GM19372 (cell line): Measurements from ENCODE around the gene C16orf74.

Experiments
- ATAC-seq: cut with Tn5 transposase; IDR thresholded peaks from one replicate; pipeline ENCODE4 v1.9.1; 2021; ENCODE audit warnings: mild to moderate bottlenecking, low read depth, moderate library complexity; ENCODE audit not compliant: unreplicated experiment

C16orf74 gene

DNA sequence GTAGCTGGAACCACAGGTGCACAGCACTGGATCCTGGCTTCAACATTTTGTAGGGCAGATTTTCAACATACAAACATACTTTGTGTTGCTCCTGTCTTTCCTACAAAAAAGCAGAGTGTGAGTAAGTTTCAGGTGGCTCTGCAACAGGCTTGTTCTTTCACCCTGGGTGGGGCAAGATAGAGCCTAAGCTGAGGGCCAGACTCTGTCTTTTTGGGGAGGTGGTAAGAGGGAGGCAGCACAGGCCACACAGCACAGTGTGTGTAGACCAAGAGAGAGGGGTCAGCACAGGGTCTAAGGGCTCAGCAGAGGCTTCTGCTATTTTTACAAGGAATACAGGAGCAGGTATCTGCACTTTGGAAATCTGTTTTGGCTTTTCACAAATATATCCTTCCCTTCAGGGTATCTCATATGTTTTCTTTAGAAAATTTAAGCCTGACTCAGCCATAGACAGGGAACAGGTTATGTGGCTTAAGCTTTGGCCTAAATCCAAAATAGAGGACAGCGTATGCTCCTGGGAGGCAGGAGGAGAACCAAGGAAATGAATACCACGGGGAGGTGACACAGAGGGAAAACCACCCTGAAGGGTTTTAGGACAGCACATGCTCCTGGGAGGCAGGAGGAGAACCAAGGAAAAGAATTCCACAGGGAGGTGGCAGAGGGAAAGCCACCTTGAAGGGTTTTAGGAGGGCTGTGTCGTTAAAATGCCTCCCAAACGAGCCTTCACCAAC is 26.9 kb upstream of the C16orf74 start:
- ATAC-seq, result no peak

DNA sequence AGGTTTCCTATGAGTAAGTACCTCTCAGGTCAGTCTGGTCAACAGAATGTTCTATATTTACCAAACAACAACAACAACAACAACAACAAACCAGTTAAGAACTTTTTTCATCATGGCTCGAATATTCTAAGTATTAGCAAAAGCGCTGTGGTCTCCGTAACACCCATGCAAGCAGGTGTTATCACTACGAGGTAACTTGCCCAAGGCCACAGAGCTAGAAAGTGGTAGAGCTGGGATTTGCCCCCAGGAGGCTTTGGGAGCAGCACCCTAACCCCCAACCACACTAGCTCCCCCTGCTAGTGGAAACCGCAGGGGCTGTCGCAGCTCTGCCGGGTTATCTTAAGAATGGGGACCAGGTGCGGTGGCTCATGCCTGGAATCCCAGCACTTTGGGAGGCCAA is 23.9 kb upstream of the C16orf74 start:
- no peak for ATAC-seq

DNA sequence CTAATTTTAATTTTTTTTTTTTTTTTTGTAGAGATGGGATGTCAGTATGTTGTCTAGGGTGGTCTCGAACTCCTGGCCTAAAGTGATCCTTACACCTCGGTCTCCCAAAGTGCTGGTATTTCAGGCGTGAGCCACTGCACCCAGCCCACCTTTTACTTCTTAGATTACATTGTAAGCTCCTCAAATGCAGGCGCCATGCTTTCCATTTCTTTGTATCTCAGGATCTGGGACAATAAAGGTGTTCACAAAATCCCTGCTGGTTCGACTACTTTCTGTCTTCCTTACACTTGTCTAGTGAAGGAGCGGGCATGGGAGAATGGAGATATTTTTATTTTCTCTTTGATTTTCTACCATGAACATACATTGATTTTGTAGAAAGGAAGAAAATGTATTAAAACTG is 23.2 kb upstream of the C16orf74 start:
- no peak for ATAC-seq

DNA sequence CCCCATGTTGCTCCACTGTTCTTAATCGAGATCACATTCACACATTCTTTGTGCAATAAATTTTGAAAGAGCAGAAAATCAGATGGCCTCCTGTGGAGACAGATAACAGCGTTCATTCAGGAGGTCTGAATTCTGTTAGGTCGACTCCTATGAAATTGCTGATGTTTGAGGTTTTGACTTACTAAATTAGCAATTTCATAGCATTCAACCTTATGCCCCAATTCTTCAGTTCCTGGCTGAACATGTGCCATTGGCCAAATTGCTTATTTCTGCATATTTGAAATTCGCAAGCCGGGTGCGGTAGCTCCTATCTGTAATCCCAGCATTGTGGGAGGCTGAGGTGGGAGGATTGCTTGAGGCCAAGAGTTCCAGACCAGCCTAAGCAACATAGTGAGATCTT is 22.1 kb upstream of the C16orf74 start:
- ATAC-seq, result no peak

DNA sequence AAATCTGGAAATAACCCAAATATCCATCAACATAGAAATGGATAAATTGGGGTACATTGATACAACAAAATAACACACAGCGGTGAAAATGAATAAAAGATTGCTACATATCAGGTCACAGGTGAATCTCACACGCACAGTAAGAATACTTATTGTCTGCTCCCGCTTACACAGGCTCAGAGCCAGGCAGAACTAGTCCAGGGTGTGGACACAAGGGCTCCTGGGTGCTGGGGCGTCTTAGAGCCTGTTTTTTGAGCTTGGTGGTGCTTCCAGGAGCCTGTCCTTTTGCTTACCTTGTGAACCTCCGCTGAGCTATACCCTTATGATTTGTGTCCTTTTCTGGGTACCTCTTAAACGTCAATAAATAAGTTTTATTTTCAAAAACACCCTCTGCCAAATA is 19.8 kb upstream of the C16orf74 start:
- ATAC-seq, result no peak

DNA sequence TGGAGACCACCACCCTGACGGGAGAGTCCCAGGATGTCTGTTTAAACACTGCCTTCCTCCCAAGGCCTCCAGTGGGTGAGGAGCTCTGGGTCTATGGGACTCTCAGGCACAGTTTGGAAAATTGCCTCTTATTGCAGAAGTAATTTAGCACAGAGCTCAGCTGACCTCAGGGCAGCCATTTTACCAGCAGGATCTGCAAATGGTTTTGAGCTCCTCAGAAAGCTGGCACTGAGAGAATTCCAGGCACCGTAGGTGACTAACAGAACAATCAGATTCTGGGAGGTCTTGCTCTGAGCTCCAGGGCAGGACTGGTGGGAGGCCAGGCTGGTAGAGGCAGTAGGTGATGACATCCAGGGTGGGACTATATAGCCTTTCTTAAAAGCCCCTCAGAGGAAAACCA is 17.3 kb upstream of the C16orf74 start:
- ATAC-seq, result no peak

DNA sequence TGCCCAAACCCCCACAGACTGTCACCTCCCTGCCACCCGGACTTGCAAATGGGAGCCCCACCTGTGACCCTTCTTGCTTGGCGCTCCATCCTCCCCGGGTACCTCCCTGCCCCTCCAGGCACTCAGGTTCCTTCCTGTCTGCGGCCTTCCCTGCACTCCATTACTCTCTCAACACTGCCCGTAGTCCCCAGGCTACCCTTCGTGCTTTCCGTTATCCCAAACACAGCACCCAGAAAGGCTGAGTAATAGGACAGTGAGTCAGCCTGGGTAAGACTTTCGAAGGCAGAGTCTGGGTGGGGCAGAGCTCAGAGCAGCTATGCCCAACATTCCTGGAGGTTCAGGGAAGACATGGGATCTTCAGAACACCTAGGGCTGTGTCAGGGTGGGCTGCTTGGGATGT is 16.6 kb upstream of the C16orf74 start:
- ATAC-seq, result no peak

DNA sequence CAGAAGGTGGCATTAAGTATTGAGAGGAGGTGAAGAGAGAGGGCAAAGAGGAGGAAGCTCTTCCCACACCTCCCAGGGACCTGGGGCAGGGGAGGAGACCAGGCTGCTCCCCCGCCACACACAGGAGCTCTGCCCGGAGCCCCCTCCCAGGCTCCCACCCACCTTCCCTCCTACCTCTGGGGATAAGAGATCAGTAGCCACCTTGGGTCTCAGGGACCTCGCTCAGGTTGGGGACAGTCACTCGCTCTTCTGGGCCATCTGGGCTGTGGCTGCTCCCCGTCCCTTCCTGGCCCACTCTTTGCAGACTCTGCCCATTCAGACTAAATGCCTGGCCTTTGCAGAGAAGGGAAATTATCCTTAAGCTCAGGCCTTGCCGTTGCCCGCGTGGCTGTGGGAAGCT is 14.9 kb upstream of the C16orf74 start:
- ATAC-seq, result no peak

DNA sequence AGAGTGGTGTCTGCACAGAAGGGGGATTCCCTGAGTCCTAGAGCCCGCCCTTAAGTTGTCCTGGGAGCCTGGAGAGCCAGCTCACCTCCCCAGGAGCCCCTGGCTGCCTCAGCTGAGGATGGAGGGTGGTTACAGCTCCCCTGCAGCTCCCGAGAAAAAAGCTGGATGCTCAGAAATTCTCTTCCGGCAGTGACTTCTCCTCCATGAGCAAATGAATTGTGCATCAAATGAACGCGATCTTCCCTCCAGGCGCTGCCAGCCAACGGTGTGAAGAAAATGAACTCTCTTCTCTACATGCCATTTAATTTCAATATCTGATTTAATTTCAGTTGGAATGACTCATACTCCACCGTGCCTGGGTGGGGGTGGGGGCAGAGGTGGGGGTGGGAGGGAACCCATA is 14.3 kb upstream of the C16orf74 start:
- ATAC-seq, result no peak

DNA sequence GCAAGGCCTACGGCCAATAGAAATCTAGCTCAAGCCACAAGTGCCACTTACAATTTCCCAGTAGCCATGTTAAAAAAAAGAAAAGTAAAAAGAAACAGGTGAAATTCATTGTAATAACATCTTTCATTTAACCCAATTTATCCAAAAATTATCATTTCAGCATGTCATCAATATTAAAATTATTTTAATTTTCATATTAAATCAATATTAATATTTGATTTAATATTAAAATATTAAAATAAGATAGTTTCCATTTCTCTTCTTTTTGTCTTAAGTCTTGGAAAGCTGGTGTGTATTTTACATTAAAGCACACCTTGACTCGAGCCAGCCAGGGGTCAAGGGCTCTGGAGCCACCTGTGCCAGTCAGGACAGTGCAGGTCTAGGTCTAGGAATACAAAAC is 12.7 kb upstream of the C16orf74 start:
- no peak for ATAC-seq

DNA sequence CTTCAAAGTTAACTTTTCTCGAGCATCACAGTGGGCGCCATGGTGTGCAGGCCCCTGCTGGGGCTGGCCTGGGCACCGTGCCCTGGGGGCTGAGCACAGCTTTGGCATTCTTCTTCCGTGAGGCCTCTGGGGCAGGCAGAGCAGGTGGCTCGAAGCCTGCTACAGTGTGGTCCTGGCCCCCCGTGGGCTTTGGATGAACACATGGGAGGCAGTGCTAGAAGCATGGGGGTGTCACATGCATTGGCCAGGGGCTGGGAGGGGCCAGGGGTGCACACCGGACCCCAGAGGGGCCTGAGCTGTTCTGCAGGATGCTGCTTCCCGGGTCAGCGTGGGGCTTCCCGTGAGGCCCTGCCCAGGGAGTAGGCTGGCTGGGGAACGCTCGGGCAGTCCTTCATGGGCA is 12.1 kb upstream of the C16orf74 start:
- ATAC-seq, result no peak

DNA sequence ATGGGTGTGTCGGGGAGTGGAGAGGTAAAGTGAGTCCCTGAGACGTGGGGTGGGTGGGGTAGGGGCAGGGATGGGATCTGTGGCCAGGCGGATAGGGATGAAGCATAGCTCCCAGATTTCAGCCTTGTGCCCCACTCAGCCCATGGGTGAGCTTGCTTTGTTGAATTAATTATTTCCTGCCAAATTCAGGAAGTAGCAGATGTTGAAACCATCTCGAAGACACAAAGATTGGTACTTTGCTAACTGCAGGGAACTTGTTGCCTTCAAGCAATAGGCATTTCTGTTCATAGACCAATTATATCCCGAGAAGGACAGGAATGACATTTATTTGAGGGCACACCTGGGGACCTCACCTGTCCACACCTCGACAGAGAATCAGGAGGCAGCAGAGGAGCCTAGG is 11.0 kb upstream of the C16orf74 start:
- no peak for ATAC-seq

DNA sequence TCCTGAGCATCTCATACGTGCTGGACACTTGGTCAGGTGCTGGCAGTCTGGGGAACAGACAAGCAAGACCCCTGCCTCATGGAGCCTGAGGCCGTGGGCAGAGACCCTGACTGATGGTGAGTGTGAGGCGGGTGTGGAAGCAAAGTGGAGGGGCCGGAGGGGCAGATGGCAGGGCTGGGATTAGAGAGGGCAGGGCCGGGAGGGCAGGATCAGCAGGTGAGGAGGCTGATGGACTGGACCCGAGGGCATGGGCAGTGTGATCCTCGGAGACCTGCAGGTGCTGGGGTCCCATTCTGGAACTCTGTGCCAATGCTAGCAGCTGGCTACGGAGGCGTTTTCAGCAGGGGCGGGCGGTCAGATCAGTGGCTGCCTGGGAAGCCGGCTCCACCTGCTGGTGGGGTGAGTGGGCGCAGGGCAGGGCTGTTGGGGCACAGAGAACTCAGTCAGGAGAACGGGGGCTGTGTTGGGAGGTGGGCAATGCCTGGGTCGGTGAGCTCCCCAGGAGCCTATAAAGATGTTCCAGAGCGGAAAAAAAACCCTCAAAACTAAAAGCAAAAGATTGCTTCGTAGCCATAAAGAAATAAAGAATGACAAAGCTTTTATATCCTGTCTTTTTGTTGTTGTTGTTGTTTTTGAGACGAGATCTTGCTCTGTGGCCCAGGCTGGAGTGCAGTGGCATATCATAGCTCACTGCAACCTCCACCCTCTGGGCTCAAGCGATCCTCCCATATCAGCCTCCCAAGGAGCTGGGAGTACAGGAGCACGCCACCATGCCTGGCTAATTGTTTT is 8.9 kb upstream of the C16orf74 start:
- ATAC-seq, result no peak

DNA sequence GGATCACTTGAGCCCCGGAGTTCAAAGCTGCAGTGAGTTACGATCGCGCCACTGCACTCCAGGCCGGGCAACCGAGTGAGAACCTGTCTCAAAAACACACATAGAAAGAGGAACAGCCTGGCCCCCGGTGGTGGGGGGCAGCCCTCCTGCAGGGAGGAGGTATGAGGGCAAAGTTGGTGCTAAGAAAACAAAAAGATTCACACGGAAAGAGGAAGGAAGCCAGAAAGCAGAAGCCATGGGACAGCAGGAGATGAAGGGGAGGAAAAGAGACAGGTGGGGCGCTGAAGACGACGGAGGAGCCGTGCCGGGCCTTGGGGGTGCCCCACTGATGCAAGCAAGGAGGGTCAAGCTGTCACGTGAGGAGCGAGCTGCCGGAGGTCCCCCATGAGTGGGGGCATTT is 8.2 kb upstream of the C16orf74 start:
- ATAC-seq, result no peak

DNA sequence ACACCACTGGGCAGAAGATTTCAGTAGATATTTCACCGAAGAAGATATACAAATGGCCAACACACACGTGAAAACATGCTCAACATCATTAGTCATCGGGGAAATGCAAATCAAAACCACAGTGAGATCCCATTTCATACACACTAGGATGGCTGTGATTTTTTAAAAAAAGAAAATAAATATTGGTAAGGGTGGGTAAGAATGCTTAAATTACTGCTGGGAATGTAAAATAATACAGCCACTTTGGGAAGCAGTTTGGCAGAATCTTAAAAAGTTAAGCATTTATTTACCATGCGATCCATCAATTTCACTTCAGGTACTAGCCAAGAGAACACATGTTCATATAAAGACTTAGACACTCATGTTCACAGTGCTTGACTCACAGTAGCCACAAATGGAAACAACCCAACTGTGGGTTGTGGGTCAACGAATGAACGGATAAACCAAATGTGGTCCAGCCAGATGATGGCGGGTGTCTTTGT is 6.5 kb upstream of the C16orf74 start:
- ATAC-seq, result no peak

DNA sequence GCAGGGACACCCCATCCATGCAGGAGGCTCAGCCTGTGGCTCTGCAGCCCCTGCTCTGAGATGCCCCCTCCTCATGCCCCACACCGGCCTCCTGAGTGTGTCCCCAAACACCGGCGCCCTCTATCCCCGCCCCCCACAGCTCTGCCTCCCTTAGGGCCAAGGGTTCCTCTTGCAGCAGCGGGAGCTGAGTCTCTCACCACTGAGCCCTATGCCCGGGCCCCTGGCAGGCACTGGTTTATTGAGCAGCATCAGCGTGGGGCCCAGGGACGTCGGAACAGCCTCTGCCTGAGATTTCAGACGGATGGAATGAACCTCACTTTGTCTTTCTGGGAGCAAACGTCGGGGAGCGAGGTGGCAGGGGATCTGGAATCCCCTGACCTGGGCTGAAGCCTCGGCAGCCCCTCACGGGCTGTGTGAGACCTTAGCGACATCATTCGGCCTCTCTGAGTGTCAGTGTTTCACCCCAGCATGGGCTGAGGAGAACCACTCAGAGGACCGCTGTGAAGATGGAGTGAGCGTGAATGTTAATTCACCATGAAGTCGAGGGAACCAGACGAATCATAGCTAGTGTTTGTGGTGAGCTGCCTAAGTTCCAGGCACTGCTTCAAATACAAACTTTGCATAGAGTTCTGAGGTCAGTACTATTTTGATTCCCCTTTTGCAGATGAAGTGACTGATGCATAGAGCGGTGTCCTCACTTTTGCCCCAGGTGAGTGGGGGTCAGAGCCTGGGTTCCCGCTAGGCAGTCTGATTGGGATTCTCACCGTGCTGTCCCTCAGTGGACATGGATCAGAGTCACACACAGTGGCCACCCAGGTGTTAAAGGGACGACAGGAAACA is 5.3 kb upstream of the C16orf74 start:
- no peak for ATAC-seq

DNA sequence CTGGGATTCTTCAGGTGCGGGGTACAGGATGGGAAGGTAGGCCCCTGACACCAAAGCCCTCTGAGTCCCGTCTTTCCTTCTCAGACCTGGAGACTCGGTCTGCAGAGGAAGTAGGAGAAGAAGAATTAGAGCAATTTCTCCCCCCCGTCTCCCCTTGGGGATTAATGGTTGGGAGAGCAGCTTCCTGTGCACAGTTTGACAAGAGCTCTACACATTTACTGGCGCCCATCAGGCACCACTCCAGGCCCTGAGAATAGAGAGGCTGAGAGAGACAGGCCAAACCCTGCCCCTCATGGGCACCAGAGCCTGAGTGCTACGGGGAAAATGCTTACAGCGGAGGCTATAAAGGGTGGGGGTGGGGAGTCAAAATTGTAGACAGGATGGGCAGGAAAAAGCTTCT is 3.5 kb upstream of the C16orf74 start:
- no peak for ATAC-seq

DNA sequence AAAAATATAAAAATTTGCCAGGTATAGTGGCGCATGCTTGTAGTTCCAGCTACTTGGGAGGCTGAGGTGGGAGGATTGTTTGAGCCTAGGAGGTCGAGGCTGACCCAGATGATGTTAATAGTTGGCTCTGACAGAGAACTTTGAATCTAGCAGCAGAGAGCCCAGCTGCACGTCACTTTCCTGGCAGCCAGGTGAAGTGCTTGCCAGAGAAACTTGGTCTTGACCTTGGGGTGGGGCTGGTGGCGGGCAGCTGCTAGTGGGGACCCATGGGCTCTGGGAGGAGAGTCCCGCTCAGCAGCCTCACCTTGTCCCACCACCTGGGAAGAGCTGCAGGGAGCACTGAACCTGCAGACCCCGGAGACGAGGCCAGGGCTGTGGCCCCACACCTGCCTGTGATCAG is 3.1 kb upstream of the C16orf74 start:
- no peak for ATAC-seq

DNA sequence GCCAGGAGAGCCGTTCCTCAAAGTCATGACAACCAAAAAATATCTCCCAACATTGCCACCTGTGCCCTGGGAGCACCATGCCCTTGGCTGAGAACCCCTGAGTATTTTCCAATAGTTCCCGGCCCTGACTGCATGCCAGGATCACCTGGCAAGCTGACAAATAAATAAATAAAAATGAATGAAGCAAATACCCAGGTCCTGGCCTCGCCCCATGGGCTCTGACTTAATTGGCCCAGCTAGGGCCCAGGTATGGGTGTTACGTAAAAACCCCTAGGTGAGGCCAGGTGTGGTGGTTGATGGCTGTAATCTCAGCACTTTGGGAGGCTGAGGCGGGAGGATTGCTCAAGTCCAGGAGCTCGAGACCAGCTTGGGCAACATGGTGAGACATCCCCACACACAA is 2.7 kb upstream of the C16orf74 start:
- no peak for ATAC-seq

DNA sequence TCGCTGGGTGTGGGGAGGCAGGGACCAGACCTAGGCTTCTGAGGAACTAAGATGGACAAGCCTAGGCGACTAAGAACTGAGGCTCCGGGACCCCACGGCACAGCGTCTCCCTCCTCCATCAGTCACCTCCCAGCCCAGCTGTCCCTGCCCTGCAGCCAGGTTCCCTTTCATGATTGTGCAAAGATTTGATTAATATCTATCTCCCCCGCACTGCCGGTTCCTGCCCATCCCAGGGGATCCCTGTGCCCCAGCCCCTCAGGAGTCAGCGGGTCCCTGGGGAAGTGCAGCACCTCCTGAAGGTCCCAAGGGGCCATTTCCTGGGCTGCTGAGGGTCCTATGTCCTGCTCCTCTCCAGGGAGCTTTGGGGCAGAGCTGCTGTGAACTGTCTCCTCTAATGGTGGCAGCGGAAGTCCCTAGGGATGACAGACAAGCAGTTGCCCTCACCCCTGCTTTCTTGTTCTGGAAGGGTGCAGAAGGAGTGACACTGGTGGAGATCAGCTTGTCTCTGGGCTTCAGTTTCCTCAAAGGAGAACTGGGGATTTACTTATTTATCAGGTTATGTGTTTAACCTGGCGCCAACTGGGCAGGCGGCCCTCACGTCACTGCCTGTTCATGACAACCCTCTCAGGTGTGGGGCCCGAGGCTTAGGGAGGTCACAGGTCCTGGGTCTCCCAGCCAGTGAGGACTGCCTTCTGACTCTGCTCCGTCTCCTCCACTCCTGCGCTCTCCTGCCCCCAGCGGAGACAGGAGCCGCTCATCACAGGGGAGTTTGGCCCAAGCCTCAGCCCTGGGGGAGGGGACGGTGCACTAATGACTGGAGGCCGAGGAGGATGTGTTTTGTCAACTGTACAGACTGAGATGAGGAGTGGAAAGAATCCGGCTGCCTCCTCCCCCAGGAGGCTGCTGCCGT is 1.9 kb upstream of the C16orf74 start:
- ATAC-seq, result no peak
